Astrocyte (in vitro differentiated cells and primary cell): ENCODE data around the gene CAMP. TPM values are rescaled to one million over a fixed set of nuclear protein-coding genes. Genes with fewer than 3 reads are reported as not detected.

Experiments
- DNase-seq: peaks from one replicate; pipeline ENCODE4 v3.0.0-alpha.2; 2010; ENCODE audit warnings: low read depth
- FAIRE-seq: peaks from 2 replicates; lab custom pipeline; 2011; peaks lifted over from hg19 to GRCh38; lab: Jason Lieb, UNC
- H2AFZ ChIP-seq: 2 replicates; pipeline ENCODE4 v1.6.0; 2012; ENCODE audit warnings: low read depth, low read length, inconsistent platforms
- H3K27ac ChIP-seq: 2 replicates; pipeline ENCODE4 v1.5.1; 2011; ENCODE audit warnings: low read depth, low read length, inconsistent platforms
- H3K27me3 ChIP-seq: 2 replicates; pipeline ENCODE4 v1.6.0; 2011; ENCODE audit warnings: low read length, inconsistent platforms; ENCODE audit not compliant: insufficient read depth
- H3K36me3 ChIP-seq: 2 replicates; pipeline ENCODE4 v1.5.1; 2011; ENCODE audit warnings: low read length, inconsistent platforms; ENCODE audit not compliant: insufficient read depth
- H3K4me1 ChIP-seq: 2 replicates; pipeline ENCODE4 v1.5.1; 2011; ENCODE audit warnings: low read length, inconsistent platforms; ENCODE audit not compliant: insufficient read depth
- H3K4me2 ChIP-seq: 2 replicates; pipeline ENCODE4 v1.6.0; 2012; ENCODE audit warnings: low read length, inconsistent platforms
- H3K4me3 ChIP-seq: 2 replicates; pipeline ENCODE4 v1.5.1; 2011; ENCODE audit warnings: low read depth, mild to moderate bottlenecking, low read length, inconsistent platforms; ENCODE audit not compliant: insufficient read depth
- H3K79me2 ChIP-seq: 2 replicates; pipeline ENCODE4 v1.6.0; 2012; ENCODE audit warnings: mild to moderate bottlenecking, low read length, inconsistent platforms; ENCODE audit not compliant: insufficient read depth
- H3K9ac ChIP-seq: 2 replicates; pipeline ENCODE4 v1.6.0; 2012; ENCODE audit warnings: mild to moderate bottlenecking, low read length, inconsistent platforms
- H3K9me3 ChIP-seq: 2 replicates; pipeline ENCODE4 v1.5.1; 2012; ENCODE audit warnings: low read depth, mild to moderate bottlenecking, low read length, inconsistent platforms; ENCODE audit not compliant: insufficient read depth
- H4K20me1 ChIP-seq: 2 replicates; pipeline ENCODE4 v1.6.0; 2012; ENCODE audit warnings: low read length, inconsistent platforms; ENCODE audit not compliant: insufficient read depth
- H3K27ac Mint-ChIP-seq: one replicate; pipeline ENCODE4 v1.8.0; 2021; ENCODE audit warnings: mild to moderate bottlenecking, mixed read lengths; ENCODE audit not compliant: unreplicated experiment
- H3K27me3 Mint-ChIP-seq: one replicate; pipeline ENCODE4 v1.8.0; 2021; ENCODE audit warnings: low read depth, mixed read lengths; ENCODE audit not compliant: unreplicated experiment
- H3K36me3 Mint-ChIP-seq: one replicate; pipeline ENCODE4 v1.8.0; 2021; ENCODE audit warnings: low read depth, mixed read lengths; ENCODE audit not compliant: unreplicated experiment
- H3K4me1 Mint-ChIP-seq: one replicate; pipeline ENCODE4 v1.8.0; 2021; ENCODE audit warnings: low read depth, mixed read lengths; ENCODE audit not compliant: unreplicated experiment
- H3K4me3 Mint-ChIP-seq: one replicate; pipeline ENCODE4 v1.8.0; 2021; ENCODE audit warnings: mild to moderate bottlenecking, moderate library complexity, mixed read lengths; ENCODE audit not compliant: unreplicated experiment
- H3K9me3 Mint-ChIP-seq: one replicate; pipeline ENCODE4 v1.8.0; 2021; ENCODE audit warnings: mild to moderate bottlenecking, mixed read lengths; ENCODE audit not compliant: unreplicated experiment
- CTCF ChIP-seq: IDR thresholded peaks from 2 replicates; pipeline ENCODE4 v1.5.1; 2011; ENCODE audit warnings: low read depth, mild to moderate bottlenecking, inconsistent platforms, low read length, moderate library complexity; ENCODE audit not compliant: insufficient read depth
- EZH2 ChIP-seq: IDR thresholded peaks from 2 replicates; pipeline ENCODE4 v1.6.1; 2012; ENCODE audit warnings: mild to moderate bottlenecking, low read length, inconsistent platforms; ENCODE audit not compliant: insufficient read depth
- total RNA-seq: library from RNA; stranded (reverse); gene quantifications from 2 replicates; pipeline ENCODE4 v1.2.1, GENCODE V29; 2021

Gene CAMP
- total RNA-seq, 1 donor from 2014 or later: not detected

- H3K4me1 ChIP-seq: no peaks in the 10 kb centered on the region
- H2AFZ ChIP-seq: no peak overlapping the region
- TF ChIP-seq EZH2 (no peak), CTCF (no peak)
- no peaks in the 10 kb centered on the region for H3K36me3 ChIP-seq
- H3K27ac ChIP-seq: no peak overlapping the region
- H3K27me3 Mint-ChIP-seq: peaks cover 32% of the 10 kb centered on the region
- no peaks in the 10 kb centered on the region for H3K4me1 Mint-ChIP-seq
- no peaks in the 10 kb centered on the region for H4K20me1 ChIP-seq
- no peak overlapping the region for H3K4me2 ChIP-seq
- H3K79me2 ChIP-seq: no peaks in the 10 kb centered on the region
- H3K4me3 Mint-ChIP-seq: no peak overlapping the region
- H3K9me3 ChIP-seq: no peaks in the 10 kb centered on the region
- no peak for FAIRE-seq
- no peak overlapping the region for H3K9ac ChIP-seq
- H3K36me3 Mint-ChIP-seq: no peaks in the 10 kb centered on the region
- H3K4me3 ChIP-seq: no peak overlapping the region
- DNase-seq: no peak
- H3K27me3 ChIP-seq: peaks cover 7% of the 10 kb centered on the region
- H3K27ac Mint-ChIP-seq: no peak overlapping the region
- H3K9me3 Mint-ChIP-seq: no peaks in the 10 kb centered on the region
Observed at GRCh38 chr3:48226939-48227338, 3.6 kb downstream of the CAMP start.

GRCh38 chr3:48232232-48232631 lies 8.9 kb downstream of the CAMP start:
- no peak for FAIRE-seq
- no peak overlapping the region for H3K9ac ChIP-seq
- no peaks in the 10 kb centered on the region for H3K36me3 Mint-ChIP-seq
- H3K79me2 ChIP-seq: no peaks in the 10 kb centered on the region
- H3K36me3 ChIP-seq: no peaks in the 10 kb centered on the region
- no peak for TF ChIP-seq EZH2
- no peak for TF ChIP-seq CTCF
- peak overlapping the region; percentile 75 for H2AFZ ChIP-seq
- no peak for DNase-seq
- no peak overlapping the region for H3K27ac ChIP-seq
- no peaks in the 10 kb centered on the region for H3K4me1 Mint-ChIP-seq
- H3K4me3 ChIP-seq: no peak overlapping the region
- no peak overlapping the region for H3K27ac Mint-ChIP-seq
- H4K20me1 ChIP-seq: no peaks in the 10 kb centered on the region
- H3K4me3 Mint-ChIP-seq: no peak overlapping the region
- H3K4me2 ChIP-seq: no peak overlapping the region
- peaks cover 3% of the 10 kb centered on the region for H3K4me1 ChIP-seq
- H3K27me3 ChIP-seq: no peaks in the 10 kb centered on the region
- no peaks in the 10 kb centered on the region for H3K27me3 Mint-ChIP-seq
- no peaks in the 10 kb centered on the region for H3K9me3 ChIP-seq
- peaks cover 4% of the 10 kb centered on the region for H3K9me3 Mint-ChIP-seq

GRCh38 chr3:48232734-48233133 lies 9.4 kb downstream of the CAMP start:
- H3K4me2 ChIP-seq: peak overlapping the region; percentile 78
- H2AFZ ChIP-seq: peak overlapping the region; percentile 75
- H4K20me1 ChIP-seq: no peaks in the 10 kb centered on the region
- peak; percentile 59 for TF ChIP-seq CTCF
- no peak for TF ChIP-seq EZH2
- H3K79me2 ChIP-seq: no peaks in the 10 kb centered on the region
- no peaks in the 10 kb centered on the region for H3K36me3 ChIP-seq
- peaks cover 3% of the 10 kb centered on the region for H3K4me1 ChIP-seq
- H3K4me3 ChIP-seq: peak overlapping the region; percentile 26
- Mint-ChIP-seq H3K27ac (no peak overlapping the region), H3K36me3 (no peaks in the 10 kb centered on the region), H3K4me1 (no peaks in the 10 kb centered on the region), H3K4me3 (peak overlapping the region; percentile 17), H3K9me3 (peaks cover 4% of the 10 kb centered on the region), H3K27me3 (no peaks in the 10 kb centered on the region)
- no peak overlapping the region for H3K27ac ChIP-seq
- no peaks in the 10 kb centered on the region for H3K27me3 ChIP-seq
- no peaks in the 10 kb centered on the region for H3K9me3 ChIP-seq
- DNase-seq: peak; percentile 69
- peak overlapping the region; percentile 19 for H3K9ac ChIP-seq
- peak; percentile 17 for FAIRE-seq
